Measurements from ENCODE around the gene PPM1E.
"Not testable (repeated sequence)": the region's sequence is repeated elsewhere in the genome, so short reads cannot be mapped to it uniquely, and the experiment has no call there.

Gene PPM1E

GRCh38 chr17:58808609-58809563, 53.2 kb downstream of the PPM1E start:
- no peak overlapping the region for H3K27ac Mint-ChIP-seq
- no peak overlapping the region for H3K4me3 Mint-ChIP-seq
- H3K27me3 Mint-ChIP-seq: peaks cover 14% of the 10 kb centered on the region
- no peaks in the 10 kb centered on the region for H3K4me1 Mint-ChIP-seq
- peaks cover 1% of the 10 kb centered on the region for H3K36me3 Mint-ChIP-seq
- no peaks in the 10 kb centered on the region for H3K9me3 Mint-ChIP-seq

- no peaks in the 10 kb centered on the region for H3K9me3 Mint-ChIP-seq
- peaks cover 1% of the 10 kb centered on the region for H3K36me3 Mint-ChIP-seq
- no peak overlapping the region for H3K4me3 Mint-ChIP-seq
- no peak overlapping the region for H3K27ac Mint-ChIP-seq
- H3K27me3 Mint-ChIP-seq: peaks cover 14% of the 10 kb centered on the region
- H3K4me1 Mint-ChIP-seq: no peaks in the 10 kb centered on the region
Measured at GRCh38 chr17:58809564-58809936, 53.9 kb downstream of the PPM1E start.

- Mint-ChIP-seq H3K4me3 (no peak overlapping the region), H3K4me1 (no peaks in the 10 kb centered on the region), H3K27me3 (peaks cover 8% of the 10 kb centered on the region), H3K27ac (no peak overlapping the region), H3K36me3 (peaks cover 1% of the 10 kb centered on the region), H3K9me3 (no peaks in the 10 kb centered on the region)
Measured at GRCh38 chr17:58811290-58811689, 55.6 kb downstream of the PPM1E start.

- Mint-ChIP-seq H3K36me3 (peaks cover 1% of the 10 kb centered on the region), H3K27me3 (peaks cover 5% of the 10 kb centered on the region), H3K27ac (no peak overlapping the region), H3K4me1 (no peaks in the 10 kb centered on the region), H3K9me3 (no peaks in the 10 kb centered on the region), H3K4me3 (no peak overlapping the region)
Measured at GRCh38 chr17:58813712-58814111, 58.1 kb downstream of the PPM1E start.

GRCh38 chr17:58818654-58819053, 63.0 kb downstream of the PPM1E start:
- Mint-ChIP-seq H3K27me3 (peaks cover 8% of the 10 kb centered on the region), H3K36me3 (no peaks in the 10 kb centered on the region), H3K4me1 (no peaks in the 10 kb centered on the region), H3K9me3 (no peaks in the 10 kb centered on the region), H3K27ac (no peak overlapping the region), H3K4me3 (no peak overlapping the region)

- Mint-ChIP-seq H3K27ac (no peak overlapping the region), H3K36me3 (no peaks in the 10 kb centered on the region), H3K4me3 (no peak overlapping the region), H3K27me3 (peaks cover 10% of the 10 kb centered on the region), H3K4me1 (no peaks in the 10 kb centered on the region), H3K9me3 (no peaks in the 10 kb centered on the region)
Measured at GRCh38 chr17:58822148-58823050, 66.7 kb downstream of the PPM1E start.

- Mint-ChIP-seq H3K4me3 (no peak overlapping the region), H3K27me3 (peaks cover 10% of the 10 kb centered on the region), H3K27ac (no peak overlapping the region)
Measured at GRCh38 chr17:58823051-58823525, 67.4 kb downstream of the PPM1E start.

GRCh38 chr17:58829172-58829637, 73.6 kb downstream of the PPM1E start:
- no peaks in the 10 kb centered on the region for H3K36me3 Mint-ChIP-seq
- no peak overlapping the region for H3K4me3 Mint-ChIP-seq
- H3K4me1 Mint-ChIP-seq: no peaks in the 10 kb centered on the region
- peaks cover 2% of the 10 kb centered on the region for H3K27me3 Mint-ChIP-seq
- no peak overlapping the region for H3K27ac Mint-ChIP-seq
- H3K9me3 Mint-ChIP-seq: no peaks in the 10 kb centered on the region

More at GRCh38 chr17:58823051-58823525, 67.4 kb downstream of the PPM1E start:
- Mint-ChIP-seq H3K36me3 (no peaks in the 10 kb centered on the region), H3K4me1 (no peaks in the 10 kb centered on the region), H3K9me3 (no peaks in the 10 kb centered on the region)

- H3K27ac Mint-ChIP-seq: no peak overlapping the region
- H3K36me3 Mint-ChIP-seq: no peaks in the 10 kb centered on the region
- no peak overlapping the region for H3K4me3 Mint-ChIP-seq
- H3K4me1 Mint-ChIP-seq: no peaks in the 10 kb centered on the region
- no peaks in the 10 kb centered on the region for H3K9me3 Mint-ChIP-seq
- H3K27me3 Mint-ChIP-seq: peaks cover 4% of the 10 kb centered on the region
Measured at GRCh38 chr17:58831780-58832179, 76.1 kb downstream of the PPM1E start.

- Mint-ChIP-seq H3K9me3 (no peaks in the 10 kb centered on the region), H3K27ac (no peak overlapping the region), H3K4me1 (no peaks in the 10 kb centered on the region), H3K36me3 (no peaks in the 10 kb centered on the region), H3K27me3 (peaks cover 4% of the 10 kb centered on the region), H3K4me3 (no peak overlapping the region)
Measured at GRCh38 chr17:58832514-58832913, 76.9 kb downstream of the PPM1E start.

- H3K36me3 Mint-ChIP-seq: no peaks in the 10 kb centered on the region
- no peaks in the 10 kb centered on the region for H3K9me3 Mint-ChIP-seq
- no peak overlapping the region for H3K27ac Mint-ChIP-seq
- H3K27me3 Mint-ChIP-seq: peaks cover 13% of the 10 kb centered on the region
- no peak overlapping the region for H3K4me3 Mint-ChIP-seq
- H3K4me1 Mint-ChIP-seq: no peaks in the 10 kb centered on the region
Measured at GRCh38 chr17:58837699-58838098, 82.0 kb downstream of the PPM1E start.

GRCh38 chr17:58840820-58841612, 85.4 kb downstream of the PPM1E start:
- Mint-ChIP-seq H3K27ac (no peak overlapping the region), H3K36me3 (no peaks in the 10 kb centered on the region), H3K9me3 (no peaks in the 10 kb centered on the region), H3K27me3 (peaks cover 10% of the 10 kb centered on the region), H3K4me3 (no peak overlapping the region), H3K4me1 (no peaks in the 10 kb centered on the region)

GRCh38 chr17:58846413-58846812, 90.8 kb downstream of the PPM1E start:
- not testable (repeated sequence) for H3K4me3 Mint-ChIP-seq, H3K36me3 Mint-ChIP-seq, H3K27ac Mint-ChIP-seq, H3K9me3 Mint-ChIP-seq, H3K4me1 Mint-ChIP-seq
- peaks cover 13% of the 10 kb centered on the region for H3K27me3 Mint-ChIP-seq

GRCh38 chr17:58850106-58850505, 94.5 kb downstream of the PPM1E start:
- not testable (repeated sequence) for H3K36me3 Mint-ChIP-seq, H3K4me3 Mint-ChIP-seq, H3K4me1 Mint-ChIP-seq, H3K27ac Mint-ChIP-seq, H3K9me3 Mint-ChIP-seq
- H3K27me3 Mint-ChIP-seq: peaks cover 24% of the 10 kb centered on the region

GRCh38 chr17:58865301-58865700, 109.6 kb downstream of the PPM1E start:
- no peak overlapping the region for H3K27ac Mint-ChIP-seq
- H3K9me3 Mint-ChIP-seq: no peaks in the 10 kb centered on the region
- no peaks in the 10 kb centered on the region for H3K4me1 Mint-ChIP-seq
- no peaks in the 10 kb centered on the region for H3K36me3 Mint-ChIP-seq
- no peaks in the 10 kb centered on the region for H3K27me3 Mint-ChIP-seq
- no peak overlapping the region for H3K4me3 Mint-ChIP-seq
